Stimulated activated effector memory CD8-positive, alpha-beta T cell treated with anti-CD3 and anti-CD28 coated beads, Interleukin-12 subunit alpha, Interleukin-12 subunit beta, amount 100 ng/mL, for 72 hours (primary cell): ENCODE data around the gene STK38.
"Not testable (repeated sequence)": the region's sequence is repeated elsewhere in the genome, so short reads cannot be mapped to it uniquely, and the experiment has no call there.

Experiments
- ATAC-seq: fragments of 150-1000 bp; cut with Tn5 transposase; 2 replicates; pipeline ENCODE4 v1.10.0; 2021
- DNase-seq, 2 donors: peaks; one replicate each; pipeline ENCODE4 v3.0.0; 2021 to 2022; ENCODE audit warnings: low spot score in 2 of 2
- H3K27ac Mint-ChIP-seq: one replicate; pipeline ENCODE4 v1.8.0; 2022; ENCODE audit warnings: mild to moderate bottlenecking, mixed read lengths
- H3K36me3 Mint-ChIP-seq: one replicate; pipeline ENCODE4 v1.8.0; 2022; ENCODE audit warnings: mild to moderate bottlenecking, mixed read lengths
- H3K4me1 Mint-ChIP-seq: one replicate; pipeline ENCODE4 v1.8.0; 2022; ENCODE audit warnings: mixed read lengths
- H3K4me3 Mint-ChIP-seq: one replicate; pipeline ENCODE4 v1.8.0; 2022; ENCODE audit warnings: mild to moderate bottlenecking, mixed read lengths
- H3K9me3 Mint-ChIP-seq: one replicate; pipeline ENCODE4 v1.8.0; 2022; ENCODE audit warnings: mixed read lengths

Gene STK38

DNA sequence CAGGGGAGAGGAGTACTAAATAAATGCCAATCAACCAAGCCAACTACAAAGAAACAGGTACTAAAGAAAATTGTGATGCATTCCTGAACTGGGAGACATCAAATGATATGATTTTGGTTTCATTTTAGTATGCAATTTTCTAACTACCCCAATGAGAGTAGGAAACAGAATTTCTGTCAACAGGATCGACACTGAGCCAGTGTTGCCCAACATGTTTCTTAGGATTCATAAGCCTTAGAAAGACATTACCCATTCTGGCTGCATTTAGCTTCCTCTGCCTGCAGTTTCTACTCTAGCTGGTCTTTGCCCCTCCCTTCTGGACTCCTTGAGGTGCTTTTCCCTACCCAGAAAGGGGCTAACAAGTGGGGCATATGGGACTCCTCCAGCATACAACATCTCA lies 54.7 kb downstream of the STK38 start:
- peaks cover 15% of the 10 kb centered on the region for H3K4me1 Mint-ChIP-seq
- no peak for ATAC-seq
- DNase-seq, result no peak
- H3K9me3 Mint-ChIP-seq, result no peaks in the 10 kb centered on the region
- H3K36me3 Mint-ChIP-seq, result peaks cover 88% of the 10 kb centered on the region
- peak overlapping the region; percentile 74 for H3K27ac Mint-ChIP-seq
- H3K4me3 Mint-ChIP-seq, result no peak overlapping the region

GRCh38 chr6:36492092-36492491 lies 55.2 kb downstream of the STK38 start:
- Mint-ChIP-seq H3K36me3 (peaks cover 88% of the 10 kb centered on the region), H3K27ac (peak overlapping the region; percentile 74), H3K4me1 (peaks cover 15% of the 10 kb centered on the region), H3K9me3 (no peaks in the 10 kb centered on the region), H3K4me3 (no peak overlapping the region)
- DNase-seq (no peak), ATAC-seq (no peak)

DNA sequence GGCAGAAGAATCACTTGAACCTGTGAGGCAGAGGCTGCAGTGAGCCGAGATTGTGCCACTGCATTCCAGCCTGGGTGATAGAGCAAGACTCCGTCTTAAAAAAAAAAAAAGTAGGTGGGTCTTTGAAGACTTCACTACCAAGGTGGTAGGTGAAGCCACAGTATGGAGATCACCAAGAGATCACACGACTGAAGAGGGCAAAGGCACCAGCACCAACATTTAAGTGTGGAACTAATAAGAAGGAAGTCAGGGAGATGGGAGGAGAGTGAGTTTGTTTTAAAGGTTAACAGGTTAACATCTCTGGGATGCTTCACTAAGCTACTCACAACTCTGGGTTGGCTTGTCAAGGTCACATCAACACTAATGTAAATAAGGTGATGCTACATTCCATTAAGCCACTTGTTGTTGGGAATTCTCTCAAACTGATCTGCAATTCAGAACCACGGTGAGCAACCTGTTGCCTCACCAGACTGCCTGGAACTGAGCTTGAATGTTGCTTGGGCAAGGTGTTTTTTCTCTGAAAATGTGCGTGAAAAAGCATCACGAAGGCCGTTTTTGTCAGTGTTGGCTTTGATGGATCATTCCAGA lies 55.8 kb downstream of the STK38 start:
- ATAC-seq (no peak), DNase-seq (no peak)
- Mint-ChIP-seq H3K4me3 (no peak overlapping the region), H3K36me3 (peaks cover 88% of the 10 kb centered on the region), H3K9me3 (no peaks in the 10 kb centered on the region), H3K4me1 (peaks cover 15% of the 10 kb centered on the region), H3K27ac (no peak overlapping the region)

DNA sequence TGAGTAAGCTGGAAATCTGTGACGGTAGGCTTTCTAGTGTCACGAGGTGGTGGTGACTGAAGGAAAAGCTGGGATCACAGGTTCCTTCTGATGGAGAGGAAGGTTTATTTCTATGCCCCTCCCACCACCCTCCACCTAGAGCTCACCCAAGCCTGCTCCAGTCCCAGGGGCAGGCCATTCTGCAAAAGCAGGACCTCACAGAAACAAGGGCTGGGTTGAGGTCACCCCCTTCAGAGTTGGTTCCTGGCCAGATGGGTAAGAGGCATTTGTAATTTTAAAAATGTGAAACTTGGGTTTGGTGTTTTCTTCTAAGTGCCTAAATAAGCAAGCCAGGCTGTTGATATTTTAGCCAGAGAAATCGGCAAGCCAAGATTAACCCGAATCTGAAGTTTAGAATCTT lies 57.9 kb downstream of the STK38 start:
- no peaks in the 10 kb centered on the region for H3K9me3 Mint-ChIP-seq
- no peak overlapping the region for H3K4me3 Mint-ChIP-seq
- H3K4me1 Mint-ChIP-seq, result peaks cover 13% of the 10 kb centered on the region
- no peak for ATAC-seq
- peaks cover 88% of the 10 kb centered on the region for H3K36me3 Mint-ChIP-seq
- no peak overlapping the region for H3K27ac Mint-ChIP-seq
- no peak for DNase-seq

GRCh38 chr6:36488221-36488620 lies 59.1 kb downstream of the STK38 start:
- ATAC-seq (no peak), DNase-seq (no peak)
- H3K36me3 Mint-ChIP-seq, result peaks cover 88% of the 10 kb centered on the region
- no peak overlapping the region for H3K4me3 Mint-ChIP-seq
- no peak overlapping the region for H3K27ac Mint-ChIP-seq
- H3K4me1 Mint-ChIP-seq, result peaks cover 1% of the 10 kb centered on the region
- no peaks in the 10 kb centered on the region for H3K9me3 Mint-ChIP-seq

GRCh38 chr6:36487698-36488097 lies 59.6 kb downstream of the STK38 start:
- Mint-ChIP-seq H3K9me3 (no peaks in the 10 kb centered on the region), H3K36me3 (peaks cover 88% of the 10 kb centered on the region), H3K27ac (no peak overlapping the region), H3K4me1 (no peaks in the 10 kb centered on the region), H3K4me3 (no peak overlapping the region)
- ATAC-seq, result no peak
- DNase-seq, result no peak

DNA sequence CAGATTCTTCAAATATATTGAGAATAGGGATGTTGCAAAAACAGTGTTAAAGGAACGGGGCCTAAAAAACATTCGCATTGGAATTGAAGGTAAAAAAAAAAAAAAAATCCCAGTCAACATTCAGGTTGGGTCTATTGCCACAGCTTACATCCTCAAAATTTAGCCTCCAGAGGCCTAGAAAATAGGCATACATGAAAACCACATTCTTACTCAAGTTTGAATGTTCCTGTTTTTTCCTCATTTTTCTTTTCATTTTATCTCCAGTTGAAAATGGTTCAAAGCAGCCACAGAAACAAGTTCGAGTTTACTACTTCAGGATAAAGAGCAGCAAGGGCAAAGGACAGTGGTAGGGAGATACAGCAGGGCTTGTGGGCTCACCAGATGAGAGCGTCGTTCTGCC lies 62.5 kb downstream of the STK38 start:
- H3K36me3 Mint-ChIP-seq, result peaks cover 90% of the 10 kb centered on the region
- no peaks in the 10 kb centered on the region for H3K9me3 Mint-ChIP-seq
- H3K4me1 Mint-ChIP-seq, result no peaks in the 10 kb centered on the region
- DNase-seq (no peak), ATAC-seq (no peak)
- peak overlapping the region; percentile 45 for H3K27ac Mint-ChIP-seq
- no peak overlapping the region for H3K4me3 Mint-ChIP-seq

DNA sequence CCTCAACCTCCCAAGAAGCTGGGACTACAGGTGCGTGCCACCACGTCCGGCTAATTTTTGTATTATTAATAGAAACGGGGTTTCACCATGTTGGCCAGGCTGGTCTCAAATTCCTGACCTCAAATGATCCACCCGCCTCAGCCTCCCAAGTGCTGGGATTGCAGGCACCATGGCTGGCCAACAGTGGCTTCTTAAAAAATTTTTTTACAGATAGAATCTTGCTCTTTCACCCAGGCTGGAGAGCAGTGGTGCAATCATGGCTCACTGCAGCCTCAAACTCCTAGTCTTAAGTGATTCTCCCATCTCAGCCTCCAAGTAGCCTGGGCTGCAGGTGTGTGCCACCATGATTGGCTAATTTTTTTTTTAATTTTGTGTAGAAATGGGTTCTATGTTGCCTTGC lies 64.0 kb downstream of the STK38 start:
- not testable (repeated sequence) for H3K27ac Mint-ChIP-seq, H3K4me1 Mint-ChIP-seq, ATAC-seq, H3K4me3 Mint-ChIP-seq, H3K9me3 Mint-ChIP-seq, DNase-seq
- H3K36me3 Mint-ChIP-seq, result peaks cover 100% of the 10 kb centered on the region

DNA sequence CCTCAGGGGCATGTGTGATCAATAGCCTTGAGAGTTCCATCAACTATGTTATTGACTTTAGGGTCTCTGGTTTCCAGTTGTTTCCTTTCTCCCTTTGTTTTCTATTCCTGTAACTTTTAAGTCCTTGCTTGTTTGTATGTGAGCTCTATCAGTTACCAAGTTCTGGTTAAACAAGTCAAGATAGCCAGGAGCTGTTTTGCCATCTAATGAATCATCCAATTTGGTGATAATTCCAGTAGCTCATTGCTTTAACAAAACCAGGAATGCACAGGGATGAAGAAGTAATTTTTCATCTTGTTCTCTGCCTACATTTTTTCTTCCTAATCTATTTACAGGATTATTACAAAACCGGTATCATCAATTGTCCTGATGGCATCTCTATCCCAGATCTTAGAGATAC lies 68.0 kb downstream of the STK38 start:
- H3K9me3 Mint-ChIP-seq, result no peaks in the 10 kb centered on the region
- peaks cover 94% of the 10 kb centered on the region for H3K36me3 Mint-ChIP-seq
- DNase-seq (no peak), ATAC-seq (no peak)
- no peak overlapping the region for H3K27ac Mint-ChIP-seq
- no peaks in the 10 kb centered on the region for H3K4me1 Mint-ChIP-seq
- no peak overlapping the region for H3K4me3 Mint-ChIP-seq

GRCh38 chr6:36478051-36478526 lies 69.2 kb downstream of the STK38 start:
- DNase-seq (no peak), ATAC-seq (no peak)
- Mint-ChIP-seq H3K27ac (peak overlapping the region; percentile 24), H3K9me3 (no peaks in the 10 kb centered on the region), H3K4me3 (no peak overlapping the region), H3K4me1 (no peaks in the 10 kb centered on the region), H3K36me3 (peaks cover 94% of the 10 kb centered on the region)

DNA sequence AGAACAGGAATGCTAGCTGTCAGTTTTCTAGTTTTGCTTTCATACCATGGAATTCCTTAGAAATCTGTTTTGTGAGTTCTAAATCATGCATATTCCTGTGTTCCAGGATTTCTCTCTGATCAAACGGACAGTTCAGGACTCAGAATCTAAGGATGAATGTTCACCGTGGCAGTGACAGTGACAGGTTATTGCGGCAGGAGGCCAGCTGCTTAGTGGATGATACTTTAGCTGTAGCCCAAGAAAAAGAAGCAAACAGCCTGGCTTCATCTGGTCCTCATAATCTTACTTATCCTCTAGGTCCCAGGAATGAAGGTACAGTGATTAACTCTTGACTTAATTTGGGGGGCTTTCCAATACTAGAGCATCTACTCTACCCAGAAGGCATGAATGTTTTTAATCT lies 77.3 kb downstream of the STK38 start:
- Mint-ChIP-seq H3K27ac (peak overlapping the region; percentile 66), H3K9me3 (no peaks in the 10 kb centered on the region), H3K36me3 (peaks cover 55% of the 10 kb centered on the region), H3K4me3 (no peak overlapping the region), H3K4me1 (peaks cover 7% of the 10 kb centered on the region)
- no peak for ATAC-seq
- DNase-seq, result no peak

GRCh38 chr6:36469148-36469661 lies 78.1 kb downstream of the STK38 start:
- peaks cover 13% of the 10 kb centered on the region for H3K4me1 Mint-ChIP-seq
- H3K27ac Mint-ChIP-seq, result peak overlapping the region; percentile 66
- H3K4me3 Mint-ChIP-seq, result no peak overlapping the region
- DNase-seq (no peak), ATAC-seq (no peak)
- H3K9me3 Mint-ChIP-seq, result no peaks in the 10 kb centered on the region
- peaks cover 47% of the 10 kb centered on the region for H3K36me3 Mint-ChIP-seq

GRCh38 chr6:36467625-36468024 lies 79.7 kb downstream of the STK38 start:
- no peak for DNase-seq
- Mint-ChIP-seq H3K4me3 (no peak overlapping the region), H3K9me3 (no peaks in the 10 kb centered on the region), H3K4me1 (peaks cover 20% of the 10 kb centered on the region), H3K27ac (no peak overlapping the region), H3K36me3 (peaks cover 32% of the 10 kb centered on the region)
- no peak for ATAC-seq

- Mint-ChIP-seq H3K27ac (no peak overlapping the region), H3K9me3 (no peaks in the 10 kb centered on the region), H3K4me1 (peaks cover 27% of the 10 kb centered on the region), H3K4me3 (no peak overlapping the region), H3K36me3 (no peaks in the 10 kb centered on the region)
- ATAC-seq (no peak), DNase-seq (no peak)
Measured at GRCh38 chr6:36464233-36464632, 83.0 kb downstream of the STK38 start.

DNA sequence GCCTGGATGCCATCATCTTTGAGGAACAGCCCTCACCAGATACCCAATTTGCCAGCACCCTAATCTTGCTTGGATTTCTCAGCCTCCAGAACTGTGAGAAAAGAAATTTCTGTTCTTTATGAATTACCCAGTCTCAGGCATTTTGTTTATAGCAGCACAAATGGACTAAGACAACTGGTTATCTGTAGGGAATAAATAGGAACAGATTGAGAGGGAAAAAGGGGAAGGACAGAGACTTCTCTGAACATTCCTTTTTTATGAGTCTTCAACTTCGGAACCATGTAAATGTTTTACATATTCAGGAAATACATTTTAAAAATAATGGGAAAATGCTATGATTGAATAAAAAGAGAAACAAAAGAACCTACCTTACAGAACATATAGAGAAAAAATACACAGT lies 83.6 kb downstream of the STK38 start:
- Mint-ChIP-seq H3K4me3 (no peak overlapping the region), H3K4me1 (peaks cover 22% of the 10 kb centered on the region), H3K27ac (no peak overlapping the region), H3K9me3 (no peaks in the 10 kb centered on the region), H3K36me3 (no peaks in the 10 kb centered on the region)
- DNase-seq, result no peak
- no peak for ATAC-seq

- ATAC-seq (no peak), DNase-seq (no peak)
- Mint-ChIP-seq H3K27ac (no peak overlapping the region), H3K9me3 (no peaks in the 10 kb centered on the region), H3K4me3 (no peak overlapping the region), H3K4me1 (peaks cover 30% of the 10 kb centered on the region), H3K36me3 (peaks cover 8% of the 10 kb centered on the region)
Measured at GRCh38 chr6:36461646-36462045, 85.6 kb downstream of the STK38 start.
